Choroid plexus epithelial cell (primary cell): ENCODE data around the gene SLX4.

Source experiments
- DNase-seq: peaks from one replicate; pipeline ENCODE4 v3.0.0-alpha.2; 2010; ENCODE audit warnings: low read depth
- H3K4me3 ChIP-seq: 2 replicates; pipeline ENCODE4 v1.5.1; 2011; ENCODE audit warnings: low read depth, mild to moderate bottlenecking, control low read depth, low read length, moderate library complexity
- TF ChIP-seq, protein P1 (sequence below): conservative IDR thresholded peaks from 2 replicates; pipeline ENCODE4 v1.5.1; 2011; ENCODE audit warnings: low read depth, mild to moderate bottlenecking, control low read depth, inconsistent platforms, low read length, moderate library complexity

SLX4 gene

DNA sequence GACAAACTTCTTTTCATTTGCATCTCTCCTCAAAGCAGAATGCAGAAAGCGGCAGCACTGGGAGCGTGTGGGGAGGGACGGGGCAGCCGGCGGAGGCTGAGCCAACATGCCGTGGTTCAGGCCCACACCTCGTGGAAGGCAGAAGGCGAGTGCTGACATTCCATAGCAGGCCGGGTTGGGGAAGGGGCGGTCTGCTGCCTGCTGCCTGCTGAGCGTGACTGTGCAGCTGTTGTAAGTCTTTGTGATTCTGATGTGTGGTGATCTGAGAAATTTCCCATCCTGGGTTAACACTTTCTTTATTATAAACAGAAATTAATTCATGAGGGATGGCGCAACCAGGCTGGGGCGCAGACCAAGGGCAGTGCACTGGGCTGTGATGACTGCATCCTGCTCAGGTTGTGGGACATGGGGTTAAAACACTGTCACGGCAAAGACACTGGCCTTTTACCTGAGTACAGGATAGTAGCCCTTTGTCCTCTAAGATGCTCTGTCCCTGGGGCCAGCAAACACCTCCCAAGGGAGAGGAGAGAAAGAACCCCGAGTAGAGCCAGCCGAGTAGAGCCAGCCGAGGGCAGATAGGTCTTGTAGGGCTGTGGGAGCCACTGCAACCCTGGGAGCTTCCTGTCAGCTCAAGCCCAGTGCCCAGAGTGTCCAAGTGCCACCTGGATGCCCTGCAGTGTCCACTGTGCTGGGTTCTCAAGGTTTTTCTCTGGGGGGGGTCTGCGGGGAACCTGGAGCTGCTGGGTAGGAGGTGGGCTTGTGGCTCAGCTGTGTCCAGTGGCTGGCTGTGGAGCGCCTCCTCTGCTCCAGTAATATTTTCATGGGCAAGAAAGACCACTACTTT lies 34.3 kb upstream of the SLX4 start:
- no peak overlapping the region for H3K4me3 ChIP-seq
- DNase-seq = peak; percentile 92

DNA sequence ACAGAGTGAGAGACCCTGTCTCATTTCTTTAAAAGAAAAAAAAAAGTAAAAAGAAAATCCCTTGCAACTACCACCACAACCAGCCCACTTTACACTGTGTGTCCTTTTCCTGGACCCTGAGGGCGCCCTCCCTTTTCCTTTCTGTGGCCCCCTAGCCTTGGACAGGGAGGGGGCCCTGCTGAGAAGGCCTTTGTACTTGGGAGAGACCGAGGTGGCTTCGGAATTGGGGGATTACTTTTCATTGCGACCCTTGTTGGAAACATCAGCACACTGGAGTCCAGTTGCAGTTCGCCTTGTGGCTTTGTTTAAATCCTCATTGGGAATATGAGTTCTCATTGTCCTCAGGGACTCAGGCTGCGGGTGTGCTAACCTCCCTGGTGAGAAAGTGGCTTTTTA lies 33.7 kb upstream of the SLX4 start:
- TF ChIP-seq, protein P1, sequence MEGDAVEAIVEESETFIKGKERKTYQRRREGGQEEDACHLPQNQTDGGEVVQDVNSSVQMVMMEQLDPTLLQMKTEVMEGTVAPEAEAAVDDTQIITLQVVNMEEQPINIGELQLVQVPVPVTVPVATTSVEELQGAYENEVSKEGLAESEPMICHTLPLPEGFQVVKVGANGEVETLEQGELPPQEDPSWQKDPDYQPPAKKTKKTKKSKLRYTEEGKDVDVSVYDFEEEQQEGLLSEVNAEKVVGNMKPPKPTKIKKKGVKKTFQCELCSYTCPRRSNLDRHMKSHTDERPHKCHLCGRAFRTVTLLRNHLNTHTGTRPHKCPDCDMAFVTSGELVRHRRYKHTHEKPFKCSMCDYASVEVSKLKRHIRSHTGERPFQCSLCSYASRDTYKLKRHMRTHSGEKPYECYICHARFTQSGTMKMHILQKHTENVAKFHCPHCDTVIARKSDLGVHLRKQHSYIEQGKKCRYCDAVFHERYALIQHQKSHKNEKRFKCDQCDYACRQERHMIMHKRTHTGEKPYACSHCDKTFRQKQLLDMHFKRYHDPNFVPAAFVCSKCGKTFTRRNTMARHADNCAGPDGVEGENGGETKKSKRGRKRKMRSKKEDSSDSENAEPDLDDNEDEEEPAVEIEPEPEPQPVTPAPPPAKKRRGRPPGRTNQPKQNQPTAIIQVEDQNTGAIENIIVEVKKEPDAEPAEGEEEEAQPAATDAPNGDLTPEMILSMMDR = no peak
- H3K4me3 ChIP-seq = no peak overlapping the region
- no peak for DNase-seq

More for the DNA sequence above, 34.3 kb upstream of the SLX4 start:
- TF ChIP-seq, protein P1 = no peak

DNA sequence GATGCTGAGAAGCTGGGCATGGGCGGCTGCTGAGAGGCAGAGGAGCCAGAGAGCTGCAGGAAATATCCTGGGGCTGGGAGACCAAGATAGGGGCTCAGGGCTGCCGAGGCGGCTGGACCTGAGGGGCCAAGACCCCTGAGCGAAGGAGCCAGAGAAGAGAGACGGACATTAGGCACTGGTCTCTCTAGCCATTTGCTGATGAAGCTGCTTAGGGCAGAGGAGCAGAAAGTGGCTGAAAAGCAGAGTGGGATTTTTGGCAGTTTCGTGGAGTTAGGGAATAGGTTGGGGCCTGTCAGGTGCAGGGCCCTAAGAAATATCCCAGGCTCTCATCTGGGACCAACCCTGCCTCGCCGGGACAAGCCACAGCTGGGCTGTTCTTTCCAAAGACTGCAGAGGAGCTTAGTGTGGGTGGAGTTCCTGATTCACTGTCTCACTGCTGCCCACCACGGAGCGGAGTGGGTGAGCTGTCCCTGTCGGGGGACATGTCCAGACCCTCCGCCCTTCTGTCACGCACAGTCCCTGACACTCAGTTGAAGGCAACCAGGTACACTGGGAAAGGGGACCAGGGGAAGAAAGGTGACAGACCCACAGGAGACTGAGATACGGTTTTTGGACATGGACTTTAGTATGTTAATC lies 31.8 kb upstream of the SLX4 start:
- TF ChIP-seq, protein P1 = no peak
- peak overlapping the region; percentile 8 for H3K4me3 ChIP-seq

DNA sequence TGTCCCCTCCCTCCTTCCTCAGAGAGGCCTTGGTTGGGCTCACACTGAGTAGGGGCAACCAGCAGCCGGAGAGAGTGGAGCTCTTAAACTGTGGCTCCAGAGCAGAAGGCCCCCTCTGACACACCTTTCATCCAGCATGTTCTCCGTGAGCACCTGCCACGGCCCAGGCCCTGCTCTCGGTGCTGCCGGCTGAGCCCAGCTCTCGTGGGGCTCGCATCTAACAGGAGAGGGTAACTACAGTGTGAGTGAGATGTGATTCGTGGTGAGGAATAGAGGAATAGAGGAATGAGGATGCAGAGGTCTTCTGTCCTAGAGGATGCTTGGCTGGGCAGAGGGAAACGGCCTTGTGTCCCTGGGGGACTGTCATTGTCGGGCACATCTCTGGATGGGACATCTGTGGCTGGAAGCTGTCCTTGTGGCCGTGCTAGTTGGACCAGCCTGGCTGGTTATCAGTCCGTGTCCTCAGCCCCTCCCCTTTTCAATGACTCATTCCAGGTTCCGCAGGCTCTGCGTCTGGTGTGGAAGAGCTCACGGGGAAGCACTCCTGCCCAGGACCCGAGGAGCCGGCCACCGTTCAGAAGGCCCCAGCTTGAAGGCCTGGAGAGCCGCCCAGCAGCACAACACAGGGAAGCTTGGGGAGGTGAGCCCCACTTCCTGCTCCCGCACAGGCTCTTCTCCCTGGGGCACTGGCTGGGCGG lies 31.1 kb upstream of the SLX4 start:
- TF ChIP-seq, protein P1 = no peak
- peak; percentile 63 for DNase-seq

More for the DNA sequence above, 31.8 kb upstream of the SLX4 start:
- DNase-seq = no peak

DNA sequence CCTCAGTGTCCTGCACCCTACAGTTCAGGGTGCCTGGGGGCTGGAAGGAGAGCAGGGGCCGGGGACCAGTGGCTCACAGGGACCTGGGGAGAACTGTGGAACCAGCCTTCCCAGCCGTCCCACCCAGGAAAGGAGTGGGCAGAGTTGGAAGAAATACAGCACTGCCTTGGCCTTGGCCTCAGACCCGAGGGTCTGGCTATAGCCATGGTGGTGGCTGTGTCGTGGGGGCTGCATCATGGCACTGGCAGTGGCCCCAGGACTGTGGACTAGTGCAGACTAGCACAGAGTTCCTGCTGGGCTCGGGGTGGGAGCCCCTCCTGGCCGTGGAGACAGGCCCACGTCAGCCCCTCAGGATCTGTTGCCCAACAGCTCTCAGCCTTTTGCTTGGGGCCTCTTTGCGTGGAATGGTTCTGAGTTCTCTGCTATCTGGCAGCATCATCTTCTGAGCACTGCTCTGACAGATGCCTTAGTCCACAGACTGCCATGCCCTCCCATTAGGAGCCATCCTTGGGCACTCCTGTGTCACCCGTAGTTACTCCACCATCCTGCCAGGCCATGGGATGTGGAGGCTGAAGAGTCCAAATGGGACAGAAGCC lies 30.5 kb upstream of the SLX4 start:
- no peak overlapping the region for H3K4me3 ChIP-seq
- TF ChIP-seq, protein P1 = no peak
- no peak for DNase-seq

More for the DNA sequence above, 31.1 kb upstream of the SLX4 start:
- peak overlapping the region; percentile 8 for H3K4me3 ChIP-seq

DNA sequence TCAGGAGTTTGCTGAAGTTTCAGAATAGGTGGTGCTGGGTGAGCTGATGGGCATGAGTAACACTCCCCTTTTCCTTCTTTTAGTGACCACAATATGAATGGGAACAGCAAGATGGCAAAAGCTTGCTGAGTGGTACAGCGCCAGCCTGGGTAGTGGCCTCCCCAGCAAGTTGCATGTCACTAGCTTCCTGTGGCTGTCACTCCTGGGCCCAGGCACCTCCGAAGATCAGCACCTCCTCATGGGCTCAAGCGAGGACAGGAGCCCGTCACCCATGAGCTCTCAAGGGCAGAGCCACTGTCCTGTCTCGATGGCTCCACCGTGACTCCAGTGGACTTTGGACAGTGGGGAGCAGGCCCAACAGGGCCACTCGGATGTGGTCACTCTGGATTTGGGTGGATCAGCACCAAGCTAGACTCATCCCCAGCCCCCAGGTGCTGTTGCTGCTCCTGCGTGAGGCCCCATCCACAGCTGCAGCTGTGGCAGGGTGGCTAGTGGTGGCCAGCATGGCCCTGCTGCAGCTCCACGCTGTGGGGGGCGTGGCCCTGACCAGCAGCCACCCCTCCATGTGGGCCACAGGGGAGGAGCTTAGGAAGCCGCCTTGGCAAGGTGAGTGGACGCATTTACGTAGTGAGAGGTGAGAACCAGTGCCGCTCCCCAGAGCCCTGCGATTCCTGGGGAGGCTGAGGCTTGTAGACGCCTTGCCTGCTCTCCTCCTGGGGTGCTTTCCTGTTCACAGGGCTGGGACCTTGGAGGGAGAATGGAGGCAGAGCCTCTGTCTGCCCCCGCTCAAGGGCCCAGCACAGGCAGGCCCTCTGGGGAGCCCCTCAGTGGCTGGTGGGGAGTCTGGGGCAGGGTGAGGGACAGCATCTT lies 29.5 kb upstream of the SLX4 start:
- TF ChIP-seq, protein P1 = no peak
- DNase-seq = no peak
- H3K4me3 ChIP-seq = no peak overlapping the region
